GM19193 (cell line): ENCODE measurements around the gene PAPLN.

Source experiments
- POLR2A ChIP-seq: IDR thresholded peaks from 4 replicates; pipeline ENCODE4 v1.6.1; 2011; ENCODE audit not compliant: insufficient read depth, insufficient read length; ENCODE audit errors: extremely low read depth

The PAPLN gene

DNA sequence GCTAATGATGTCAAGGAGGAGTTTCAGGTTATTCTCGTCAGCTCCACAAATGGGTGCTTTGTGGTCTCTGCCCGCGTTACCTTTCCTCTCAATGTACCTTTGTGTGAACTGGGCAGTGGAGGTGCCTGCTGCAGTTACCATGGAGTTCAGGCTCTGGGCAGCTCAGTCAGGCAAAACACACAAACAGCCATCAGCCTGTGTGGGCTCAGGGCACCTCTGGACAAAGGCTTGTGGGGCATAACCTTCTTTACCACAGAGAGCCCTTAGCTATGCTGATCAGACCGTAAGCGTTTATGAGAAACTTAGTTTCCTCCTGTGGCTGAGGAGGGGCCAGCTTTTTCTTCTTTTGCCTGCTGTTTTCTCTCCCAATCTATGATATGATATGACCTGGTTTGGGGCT lies 16.7 kb upstream of the PAPLN start:
- TF ChIP-seq POLR2A = no peak

DNA sequence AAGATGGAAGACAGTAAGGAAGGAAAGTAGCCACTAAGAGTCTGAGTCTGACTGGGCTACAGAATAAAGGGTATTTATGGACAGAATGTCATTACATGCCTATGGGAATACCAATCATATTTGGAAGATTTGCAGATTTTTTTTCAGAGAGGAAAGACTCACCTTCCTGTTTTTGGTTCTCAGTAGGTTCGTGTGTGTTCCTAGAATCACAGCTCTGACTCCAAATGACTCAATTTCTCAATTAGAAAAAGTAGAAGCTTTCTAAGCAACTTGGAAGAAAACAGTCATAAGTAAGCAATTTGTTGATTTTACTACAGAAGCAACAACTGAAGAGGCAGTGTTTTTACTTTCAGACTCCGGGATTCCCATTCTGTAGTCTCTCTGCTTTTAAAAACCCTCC lies 15.4 kb upstream of the PAPLN start:
- no peak for TF ChIP-seq POLR2A

DNA sequence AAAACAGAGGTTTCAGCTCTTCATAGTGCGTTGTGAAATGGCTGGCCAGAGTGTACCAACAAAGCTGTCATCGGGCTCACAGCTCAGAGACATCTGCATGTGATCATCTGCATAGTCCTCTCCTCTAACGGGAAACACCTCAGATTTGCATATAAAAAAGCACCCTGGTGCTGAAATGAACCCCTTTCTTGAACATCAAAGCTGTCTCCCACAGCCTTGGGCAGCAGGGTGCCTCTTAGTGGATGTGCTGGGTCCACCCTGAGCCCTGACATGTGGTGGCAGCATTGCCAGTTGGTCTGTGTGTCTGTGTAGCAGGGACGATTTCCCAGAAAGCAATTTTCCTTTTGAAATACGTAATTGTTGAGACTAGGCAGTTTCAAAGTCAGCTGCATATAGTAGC lies 14.3 kb upstream of the PAPLN start:
- no peak for TF ChIP-seq POLR2A

DNA sequence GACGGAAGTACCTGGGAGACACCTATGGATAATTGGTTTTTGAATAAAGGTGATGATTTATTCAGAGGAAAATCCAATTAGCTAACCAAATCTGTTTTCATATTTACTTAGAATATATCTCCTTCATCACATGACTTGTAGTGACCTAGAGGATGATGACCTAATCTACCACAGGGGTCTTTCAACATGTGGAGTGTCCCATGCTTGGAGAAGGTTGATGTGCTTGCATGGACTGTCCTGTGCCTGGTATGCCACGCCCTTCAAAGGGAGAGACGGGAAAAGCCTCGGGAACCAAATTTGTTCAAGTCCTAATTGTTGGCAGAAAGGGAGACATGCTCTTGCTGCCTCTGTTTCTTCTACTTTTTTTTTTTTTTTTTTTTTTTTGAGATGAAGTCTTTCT lies 11.8 kb upstream of the PAPLN start:
- TF ChIP-seq POLR2A = no peak

DNA sequence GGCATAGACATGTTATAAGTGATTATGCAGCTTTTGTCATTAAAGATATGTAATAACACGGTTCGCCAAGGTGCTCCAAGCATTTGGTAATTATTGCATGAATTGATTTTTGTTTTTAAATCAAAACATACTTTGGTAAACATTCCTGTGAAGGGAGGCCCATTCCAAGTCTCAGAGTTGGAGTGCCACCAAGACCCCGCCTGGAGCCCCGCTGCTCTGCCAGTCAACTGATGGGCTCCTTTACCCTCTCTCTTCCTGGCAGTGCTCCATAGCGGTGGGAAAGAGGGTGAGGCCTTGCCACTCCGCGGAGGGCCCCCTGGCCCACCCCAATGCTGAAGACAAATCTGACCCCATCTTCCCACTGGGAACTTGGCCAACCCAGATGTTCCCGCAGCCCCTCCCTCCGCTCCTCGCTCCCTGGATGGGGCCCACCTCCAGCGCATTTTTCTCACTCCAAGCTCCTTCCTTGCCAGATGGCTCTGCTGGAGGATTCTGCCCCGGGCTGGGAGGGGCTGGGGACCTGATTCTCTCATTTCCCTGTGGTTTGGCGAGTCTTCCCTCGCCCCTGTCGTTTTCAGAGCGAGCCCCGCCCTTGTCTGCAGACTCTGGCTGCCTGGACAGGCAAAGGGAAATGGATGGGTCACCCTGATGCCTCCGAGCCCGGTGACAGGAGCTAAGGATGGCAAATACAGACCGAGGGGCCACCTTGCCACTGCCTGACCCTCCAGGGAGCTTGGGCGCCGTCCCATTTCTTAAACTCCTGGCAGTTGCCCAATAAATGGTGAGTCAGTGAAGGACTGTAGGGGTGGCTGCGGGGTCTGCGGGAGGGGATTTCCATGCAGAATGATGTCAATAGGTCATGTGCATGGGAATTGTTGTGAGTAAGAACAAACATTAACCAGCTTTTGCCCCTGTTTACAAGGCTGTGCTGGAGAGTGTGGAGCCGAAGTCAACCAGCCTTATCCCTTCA lies 9.2 kb upstream of the PAPLN start:
- TF ChIP-seq POLR2A = no peak

DNA sequence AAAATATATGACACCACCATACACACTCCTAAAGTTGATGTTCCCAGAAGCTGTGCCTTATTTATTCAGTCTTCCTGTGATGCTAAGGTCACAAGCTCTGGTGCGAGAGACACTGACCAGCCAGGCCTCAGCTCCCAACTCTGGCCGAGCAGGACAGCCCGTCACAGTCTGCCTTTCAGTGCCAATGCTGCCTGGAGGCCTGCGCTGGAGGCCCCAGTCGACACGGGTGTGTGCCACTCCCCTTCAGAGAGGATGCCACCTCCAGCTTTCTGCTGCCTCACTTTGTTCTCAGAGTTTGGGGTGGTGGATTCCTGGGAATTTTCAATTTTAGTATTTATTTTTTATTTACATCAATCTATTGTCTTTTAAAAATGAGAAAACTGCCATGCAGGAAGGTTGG lies 7.3 kb upstream of the PAPLN start:
- no peak for TF ChIP-seq POLR2A

DNA sequence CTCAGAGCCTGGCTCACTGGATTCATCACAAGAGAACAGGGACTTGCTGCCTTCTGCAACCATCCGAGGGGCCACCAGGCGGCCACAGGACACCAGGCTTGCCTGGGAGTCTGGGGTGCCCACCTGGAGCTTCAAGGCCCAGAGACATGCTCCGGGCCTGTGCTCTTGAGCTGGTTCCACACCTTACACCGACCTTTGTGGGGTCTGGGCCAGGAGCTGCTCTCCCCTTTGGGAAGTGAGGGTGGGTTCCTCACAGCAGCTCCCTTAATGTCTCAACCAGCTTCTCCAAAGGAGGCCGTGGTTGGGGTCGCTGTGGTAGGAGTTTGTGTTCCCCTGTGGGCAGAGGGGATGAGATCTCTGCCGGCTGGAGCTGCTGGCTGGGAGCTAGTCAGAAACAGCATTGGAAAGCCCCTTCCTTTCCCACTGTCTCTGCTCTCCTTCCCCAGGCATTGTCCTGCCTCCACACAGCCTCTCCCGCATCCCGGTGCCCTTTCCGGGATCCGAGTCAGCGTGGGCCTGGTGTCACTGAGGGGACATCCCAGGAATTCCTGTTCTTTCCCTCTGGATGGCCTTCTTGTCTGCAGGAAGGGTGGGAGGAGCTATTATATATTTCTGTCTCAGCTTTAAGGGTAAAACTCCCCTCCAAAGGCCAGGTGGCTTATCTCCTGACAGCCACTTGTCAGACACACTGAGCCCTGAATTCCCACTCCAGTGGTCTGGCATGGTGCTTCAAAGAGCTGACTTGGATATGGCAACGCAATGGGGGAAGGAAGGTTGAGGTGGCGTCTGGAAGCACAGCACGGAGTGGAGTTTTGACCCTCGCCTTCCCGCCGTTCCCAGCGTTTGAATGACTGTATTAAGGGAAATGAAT lies 5.1 kb upstream of the PAPLN start:
- no peak for TF ChIP-seq POLR2A

DNA sequence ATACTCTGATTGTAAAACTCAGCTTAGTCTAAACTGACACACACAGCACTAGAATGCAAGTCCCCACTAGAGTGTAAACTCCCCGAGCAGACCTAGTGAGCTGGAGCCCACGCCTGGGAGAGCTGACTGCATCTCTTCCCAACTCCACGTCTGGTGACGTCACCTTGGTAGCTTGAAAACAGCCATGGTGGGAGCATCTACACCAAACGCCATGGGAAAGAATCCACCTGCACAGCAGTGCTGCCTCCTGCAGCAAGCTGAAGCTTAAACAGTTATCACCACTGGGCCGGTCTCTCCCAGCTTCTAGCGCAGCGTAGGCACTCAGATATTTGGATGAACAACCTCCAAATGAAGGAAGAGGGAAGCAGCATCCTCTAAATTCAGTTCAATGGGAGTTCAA lies 4.3 kb upstream of the PAPLN start:
- no peak for TF ChIP-seq POLR2A

DNA sequence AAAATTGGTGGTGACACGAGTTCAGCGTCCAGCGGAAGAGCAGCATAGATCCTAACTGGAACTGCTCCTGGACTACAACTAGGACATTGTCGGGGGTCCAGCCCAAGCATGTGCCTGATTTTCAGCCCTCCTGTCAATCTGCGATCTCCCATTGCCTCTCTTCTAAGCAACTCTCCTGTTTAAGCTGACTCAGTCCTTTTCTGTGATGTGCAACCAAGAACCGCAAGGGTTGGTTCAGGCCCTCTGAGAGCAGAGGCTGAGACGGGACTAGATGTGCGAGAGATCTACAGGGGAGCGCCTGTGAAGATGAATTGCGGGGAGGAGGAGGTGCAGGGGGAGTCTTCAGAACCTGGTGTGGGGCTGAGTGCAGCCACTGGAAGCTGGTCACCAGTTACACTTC lies 3.7 kb upstream of the PAPLN start:
- TF ChIP-seq POLR2A = no peak

DNA sequence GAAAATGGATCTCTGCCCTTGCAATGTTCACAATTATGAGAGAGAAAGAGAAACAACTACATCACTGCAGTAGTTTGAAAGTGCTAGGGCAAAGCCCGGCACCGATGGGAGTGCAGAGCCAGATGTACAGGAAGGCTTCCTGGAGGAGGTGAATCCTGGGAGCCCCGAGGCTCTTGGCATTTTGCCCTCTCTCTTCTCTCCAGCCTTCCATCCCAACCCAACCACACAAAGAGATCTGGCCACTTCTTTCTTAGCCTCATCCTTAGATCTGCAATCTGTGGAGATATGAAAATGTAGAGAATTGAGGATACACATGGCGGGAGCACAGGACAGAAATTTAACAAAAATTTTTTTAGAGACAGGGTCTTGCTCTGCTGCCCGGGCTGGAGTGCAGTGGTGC lies 3.3 kb upstream of the PAPLN start:
- TF ChIP-seq POLR2A = no peak

DNA sequence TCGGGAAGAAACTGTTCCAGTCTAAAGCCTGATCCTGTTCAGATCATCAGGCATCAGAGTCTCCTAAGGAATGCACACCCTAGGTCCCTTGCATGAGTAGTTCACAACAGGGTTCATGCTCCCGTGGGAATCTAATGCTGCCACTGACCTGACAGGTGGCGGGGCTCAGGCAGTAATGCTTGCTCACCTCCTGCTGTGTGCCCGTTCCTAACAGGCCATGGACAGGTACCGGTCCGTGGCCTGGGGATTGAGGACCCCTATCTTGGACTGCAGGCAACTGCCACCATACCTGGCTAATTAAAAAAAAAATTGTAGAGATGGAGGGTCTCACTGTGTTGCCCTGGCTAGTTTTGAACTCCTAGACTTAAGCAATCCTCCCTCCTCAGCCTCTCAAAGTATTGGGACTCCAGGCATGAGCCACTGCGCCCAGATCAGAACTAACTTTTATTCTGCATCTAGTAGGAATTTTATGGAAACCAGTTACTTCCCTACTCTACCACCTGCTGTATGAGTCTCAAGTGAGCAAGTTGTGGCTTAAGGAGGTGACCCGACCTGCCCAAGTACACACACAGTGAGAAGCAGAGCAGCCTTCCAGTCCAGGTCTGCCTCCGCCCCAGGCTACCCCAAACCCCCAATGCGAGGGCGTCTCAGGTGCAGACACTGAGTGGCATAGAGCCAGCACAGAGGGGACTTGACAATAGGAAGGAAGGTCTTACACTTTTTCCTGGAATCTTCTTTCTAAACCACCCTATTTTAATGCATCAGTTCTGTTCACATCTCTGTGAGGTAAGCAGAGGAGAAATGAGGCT lies 2.5 kb upstream of the PAPLN start:
- no peak for TF ChIP-seq POLR2A

DNA sequence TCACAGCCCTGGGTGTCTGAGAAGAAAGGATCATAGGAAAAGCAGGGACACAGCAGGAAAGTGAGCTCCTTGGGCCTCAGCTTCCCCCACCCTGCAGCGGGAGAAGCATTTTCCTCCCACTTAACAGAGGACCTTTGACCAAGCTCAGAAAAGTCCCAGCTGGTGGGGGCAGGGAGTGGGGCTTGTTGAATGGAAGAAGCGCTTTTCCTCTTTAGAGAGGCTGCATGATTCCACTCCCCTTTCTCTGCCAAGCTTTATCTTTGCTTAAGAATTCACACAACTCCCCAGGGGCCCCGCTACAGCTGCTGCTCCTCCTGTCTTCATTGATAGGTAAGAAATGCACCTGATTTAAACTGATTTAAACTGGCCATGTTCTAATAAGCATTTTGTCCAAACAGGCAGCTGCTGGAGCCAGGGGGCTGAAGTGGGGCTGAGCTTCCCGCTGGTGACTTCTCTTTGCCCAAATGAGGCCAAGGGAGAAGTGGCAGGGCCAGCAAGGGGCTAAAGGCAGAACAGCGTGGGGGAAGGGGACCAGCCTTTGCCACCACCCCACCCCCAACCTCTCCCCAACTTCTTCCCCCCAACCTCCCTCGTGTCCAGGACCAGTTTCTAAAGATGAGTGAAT lies 1.7 kb upstream of the PAPLN start:
- no peak for TF ChIP-seq POLR2A

DNA sequence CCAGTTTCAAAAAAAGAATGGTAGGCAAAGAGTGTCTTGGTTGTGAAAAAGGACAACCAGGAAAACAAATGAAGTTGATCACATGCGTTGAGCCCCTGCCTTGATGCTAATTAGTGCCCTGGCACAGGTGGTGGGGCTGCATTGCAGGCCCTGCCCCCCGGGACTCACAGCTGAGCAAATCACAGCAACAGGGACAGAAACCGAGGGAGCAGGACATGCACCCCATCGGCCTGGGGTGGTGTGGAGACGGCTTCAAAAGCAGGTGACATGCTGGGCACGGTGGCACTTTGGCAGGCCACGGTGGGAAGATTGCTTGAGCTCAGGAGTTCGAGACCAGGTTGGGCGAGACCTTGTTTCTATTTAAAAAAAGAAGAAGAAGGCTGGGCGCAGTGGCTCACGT lies 1.1 kb upstream of the PAPLN start:
- TF ChIP-seq POLR2A = no peak

DNA sequence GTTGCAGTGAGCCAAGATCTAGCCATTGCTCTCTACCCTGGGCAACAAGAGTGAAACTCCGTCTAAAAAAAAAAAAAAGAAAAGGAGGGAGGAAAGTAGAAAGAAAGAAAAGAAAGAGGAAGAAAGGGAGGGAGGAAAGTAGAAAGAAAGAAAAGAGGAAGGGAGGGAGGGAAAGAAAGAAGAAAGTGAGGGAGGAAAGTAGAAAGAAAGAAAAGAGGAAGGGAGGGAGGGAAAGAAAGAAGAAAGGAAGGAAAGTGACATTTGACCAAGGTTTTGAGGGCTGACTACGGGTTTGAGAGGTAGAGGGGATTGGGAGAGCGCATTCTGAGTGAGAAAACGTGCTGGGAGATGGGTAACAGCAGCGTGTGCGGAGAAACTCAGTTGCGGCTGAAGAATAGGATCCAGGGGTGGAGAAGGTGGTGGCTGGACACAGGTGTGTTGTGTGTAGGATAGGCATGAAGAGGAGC lies 521 bp upstream of the PAPLN start:
- TF ChIP-seq POLR2A = no peak
